HCT116 (cell line): Measurements from ENCODE around the gene KLHL35. TPM values are rescaled to one million over a fixed set of nuclear protein-coding genes. Genes with fewer than 3 reads are reported as not detected.

ENCODE experiments used
- ATAC-seq: fragments of 200-7000 bp; cut with Tn5 transposase; 2 replicates; pipeline ENCODE4 v1.9.1; 2020; ENCODE audit warnings: mild to moderate bottlenecking, moderate library complexity
- BruUV-seq: library from RNA; stranded (reverse); fragments of 400-500 nt; replicated peaks from 2 replicates; lab custom pipeline; 2021; lab: Mats Ljungman, UMichigan
- CTCF ChIA-PET: fragments of 300-600 bp; sonication (Branson Sonifier 250); formaldehyde crosslinking; loops from one replicate; lab custom pipeline; 2021; ENCODE audit warnings: antibody characterized with exemption; lab: Charles Lee
- POLR2A ChIA-PET: fragments of 300-600, 350-600 bp; sonication (Branson Sonifier 250); formaldehyde crosslinking; loops from one replicate; lab custom pipeline; 2021; ENCODE audit warnings: antibody characterized with exemption; lab: Charles Lee
- RAD21 ChIA-PET, 2 experiments: fragments of 300-600 bp; sonication (Branson Sonifier 250); formaldehyde crosslinking; loops; one replicate each; lab custom pipeline; 2023; ENCODE audit warnings: low total read pairs in 2 of 2; ENCODE audit not compliant: uncharacterized antibody in 2 of 2, unreplicated experiment in 2 of 2, low non-redundant PET in 1 of 2; lab: Charles Lee
- DNase-seq: peaks from one replicate; pipeline ENCODE4 v3.0.0-alpha.2; 2010; ENCODE audit warnings: low read depth, low spot score
- H2AFZ ChIP-seq: fragments of 200-600 bp; shearing (Covaris generic), sonication (generic); 2 replicates; pipeline ENCODE4 v1.6.1; 2017; ENCODE audit warnings: low read depth, mixed run types, mixed read lengths, antibody characterized with exemption, low read length; ENCODE audit not compliant: poor library complexity, severe bottlenecking
- H3K27ac ChIP-seq: 2 replicates; pipeline ENCODE4 v1.5.1; 2012; ENCODE audit warnings: low read depth, low read length
- H3K27me3 ChIP-seq: fragments of 200-600 bp; sonication (generic); 2 replicates; pipeline ENCODE4 v1.6.1; 2016; ENCODE audit warnings: mixed run types, low read length, mixed read lengths; ENCODE audit not compliant: insufficient read depth
- H3K36me3 ChIP-seq, 2 experiments: fragments of 200-500 bp in 1 of 2; fragments of 200-600 bp in 1 of 2; sonication (Bioruptor generic) in 1 of 2; sonication (generic) in 1 of 2; 2 replicates each; pipeline versions ENCODE4 v1.5.1 to v1.6.1; 2014 to 2016; ENCODE audit warnings: low read length in 2 of 2, inconsistent platforms in 1 of 2, mixed read lengths in 1 of 2, mixed run types in 1 of 2; ENCODE audit not compliant: insufficient read depth in 2 of 2, control insufficient read depth in 1 of 2
- H3K4me1 ChIP-seq, 2 experiments: fragments of 200-600 bp in 1 of 2; sonication (generic) in 1 of 2; 2 replicates each; pipeline versions ENCODE4 v1.5.1 to v1.6.1; 2012 to 2017; ENCODE audit warnings: low read length in 2 of 2, inconsistent platforms in 1 of 2, mild to moderate bottlenecking in 1 of 2, mixed read lengths in 1 of 2, mixed run types in 1 of 2, moderate library complexity in 1 of 2; ENCODE audit not compliant: insufficient read depth in 2 of 2, control insufficient read depth in 1 of 2
- H3K4me2 ChIP-seq: fragments of 200-600 bp; sonication (generic); 2 replicates; pipeline ENCODE4 v1.6.1; 2017; ENCODE audit warnings: mixed run types, low read length, mixed read lengths
- H3K4me3 ChIP-seq, 2 experiments: fragments of 200-600 bp in 1 of 2; sonication (generic) in 1 of 2; replicated peaks in 1 of 2; 2 replicates each; pipeline ENCODE4 v1.5.1; 2011 to 2016; ENCODE audit warnings: low read length in 2 of 2, control low read depth in 1 of 2, low read depth in 1 of 2, mild to moderate bottlenecking in 1 of 2, mixed read lengths in 1 of 2, mixed run types in 1 of 2
- H3K79me2 ChIP-seq: fragments of 200-600 bp; sonication (generic); 2 replicates; pipeline ENCODE4 v1.6.1; 2017; ENCODE audit warnings: mild to moderate bottlenecking, mixed run types, low read length, moderate library complexity, mixed read lengths; ENCODE audit not compliant: insufficient read depth
- H3K9ac ChIP-seq: fragments of 200-600 bp; sonication (generic); 2 replicates; pipeline ENCODE4 v1.6.1; 2016; ENCODE audit warnings: low read length, mixed read lengths
- H3K9me2 ChIP-seq: fragments of 200-600 bp; sonication (generic), shearing (Covaris generic); 2 replicates; pipeline ENCODE4 v1.6.1; 2017; ENCODE audit warnings: mixed run types, mild to moderate bottlenecking, moderate library complexity; ENCODE audit not compliant: insufficient read depth
- H3K9me3 ChIP-seq, 2 experiments: fragments of 200-500 bp in 1 of 2; fragments of 200-600 bp in 1 of 2; sonication (Bioruptor generic) in 1 of 2; sonication (generic) in 1 of 2; 2 replicates each; pipeline ENCODE4 v1.6.1; 2014 to 2017; ENCODE audit warnings: low read length in 2 of 2, mixed read lengths in 2 of 2, inconsistent platforms in 1 of 2, low read depth in 1 of 2, mild to moderate bottlenecking in 1 of 2, mixed run types in 1 of 2, moderate library complexity in 1 of 2; ENCODE audit not compliant: control insufficient read depth in 1 of 2, insufficient read depth in 1 of 2
- H4K20me1 ChIP-seq: fragments of 200-600 bp; sonication (generic), shearing (Covaris generic); 2 replicates; pipeline ENCODE4 v1.6.1; 2017; ENCODE audit warnings: mixed run types, mild to moderate bottlenecking, moderate library complexity; ENCODE audit not compliant: insufficient read depth
- ATF3 ChIP-seq: IDR thresholded peaks from 2 replicates; pipeline ENCODE4 v1.6.1; 2012
- CBX3 ChIP-seq: IDR thresholded peaks from 2 replicates; pipeline ENCODE4 v1.6.1; 2012; ENCODE audit warnings: low read depth
- CEBPB ChIP-seq: IDR thresholded peaks from 2 replicates; pipeline ENCODE4 v1.6.1; 2012; ENCODE audit warnings: low read depth
- CTCF ChIP-seq, 3 experiments: fragments of 200-600 bp in 1 of 3; sonication (generic) in 1 of 3; IDR thresholded peaks in 2 of 3; conservative IDR thresholded peaks in 1 of 3; 2 replicates each; pipeline ENCODE4 v1.5.1; 2012 to 2017; ENCODE audit warnings: low read depth in 2 of 3, low read length in 2 of 3, antibody characterized with exemption in 1 of 3, borderline replicate concordance in 1 of 3, control low read depth in 1 of 3, mild to moderate bottlenecking in 1 of 3, mixed read lengths in 1 of 3, mixed run types in 1 of 3, moderate library complexity in 1 of 3; ENCODE audit not compliant: insufficient read depth in 1 of 3
- EGR1 ChIP-seq: IDR thresholded peaks from 2 replicates; pipeline ENCODE4 v1.6.1; 2012; ENCODE audit warnings: low read depth
- ELF1 ChIP-seq: IDR thresholded peaks from 2 replicates; pipeline ENCODE4 v1.6.1; 2012; ENCODE audit warnings: low read depth, borderline replicate concordance
- EZH2 ChIP-seq: fragments of 200-600 bp; sonication (generic); IDR thresholded peaks from 2 replicates; pipeline ENCODE4 v1.6.1; 2017; ENCODE audit warnings: antibody characterized with exemption, mixed run types
- EZH2phosphoT487 ChIP-seq: fragments of 200-600 bp; IDR thresholded peaks from 2 replicates; pipeline ENCODE4 v1.6.1; 2018; ENCODE audit warnings: antibody characterized with exemption, borderline replicate concordance
- FOSL1 ChIP-seq: IDR thresholded peaks from 2 replicates; pipeline ENCODE4 v1.6.1; 2012; ENCODE audit warnings: low read depth
- MAX ChIP-seq: IDR thresholded peaks from 2 replicates; pipeline ENCODE4 v1.6.1; 2012
- POLR2A ChIP-seq: IDR thresholded peaks from 2 replicates; pipeline ENCODE4 v1.7.0; 2011; ENCODE audit warnings: borderline replicate concordance; ENCODE audit not compliant: insufficient read depth, insufficient read length; ENCODE audit errors: extremely low read depth
- POLR2AphosphoS5 ChIP-seq: IDR thresholded peaks from 2 replicates; pipeline ENCODE4 v1.6.1; 2011; ENCODE audit warnings: mild to moderate bottlenecking, low read depth, low read length, moderate library complexity
- SIN3A ChIP-seq: IDR thresholded peaks from 2 replicates; pipeline ENCODE4 v1.6.1; 2012; ENCODE audit warnings: low read depth
- SP1 ChIP-seq: IDR thresholded peaks from 2 replicates; pipeline ENCODE4 v1.6.1; 2012; ENCODE audit warnings: low read depth
- SRF ChIP-seq: IDR thresholded peaks from 2 replicates; pipeline ENCODE4 v1.6.1; 2012; ENCODE audit warnings: low read depth
- YY1 ChIP-seq: IDR thresholded peaks from 2 replicates; pipeline ENCODE4 v1.6.1; 2011; ENCODE audit warnings: low read length, low read depth, moderate library complexity, mild to moderate bottlenecking; ENCODE audit not compliant: insufficient replicate concordance; ENCODE audit errors: extremely low read depth
- ZFX ChIP-seq: fragments of 450-650 bp; IDR thresholded peaks from 2 replicates; pipeline ENCODE4 v1.6.1; 2017
- ZNF274 ChIP-seq: fragments of 200-500 bp; sonication (Bioruptor generic); IDR thresholded peaks from 2 replicates; pipeline ENCODE4 v1.6.1; 2014; ENCODE audit warnings: mild to moderate bottlenecking, low read depth, low read length, inconsistent platforms
- intact Hi-C: fragments of 100-400 bp; cut with micrococcal nuclease; formaldehyde crosslinking; loops from 2 replicates; pipeline ENCODE4 v1.10.0; 2022
- total RNA-seq: library from RNA; stranded (reverse); gene quantifications from one replicate; pipeline ENCODE4 v1.2.1, GENCODE V29; 2021; ENCODE audit not compliant: unreplicated experiment

Gene KLHL35
- total RNA-seq, 1 experiment from 2014 or later = 1.7 TPM

- TF ChIP-seq YY1 (no peak), SIN3A (no peak), SP1 (no peak), EGR1 (no peak), ZNF274 (no peak), POLR2A (no peak), ELF1 (no peak), POLR2AphosphoS5 (no peak), CTCF (IDR thresholded peaks at IDR 0.05 in 2 of 3, conservative IDR thresholded peaks at IDR 0.05 in 1 of 3; ENCODE audit: borderline replicate concordance in 1 of 3, insufficient read depth in 1 of 3, low read depth in 2 of 3, low read length in 2 of 3) (no peak), EZH2phosphoT487 (no peak), MAX (no peak), CBX3 (no peak), CEBPB (no peak), ATF3 (no peak)
- TF ChIP-seq, all 23 proteins: peak for 0
Observed at GRCh38 chr11:75428989-75429640, 3.9 kb downstream of the KLHL35 start (continued).

GRCh38 chr11:75428281-75428724, 4.7 kb downstream of the KLHL35 start:
- Histone ChIP-seq H3K9me3 (no peaks in the 10 kb centered on the region), H2AFZ (no peak overlapping the region), H3K4me3 (no peak overlapping the region), H3K36me3 (no peaks in the 10 kb centered on the region; a peak in 1 of 4 replicates), H3K79me2 (no peaks in the 10 kb centered on the region), H3K27me3 (no peaks in the 10 kb centered on the region), H3K27ac (no peak overlapping the region), H3K4me2 (no peak overlapping the region), H3K9me2 (no peaks in the 10 kb centered on the region), H4K20me1 (no peaks in the 10 kb centered on the region), H3K9ac (no peak overlapping the region), H3K4me1 (peaks cover 0 to 24% of the 10 kb centered on the region in 2 experiments; a peak in 2 of 4 replicates)
- DNase-seq = no peak
- ATAC-seq = no peak
- ChIA-PET POLR2A (no interaction called here), CTCF (no interaction called here), RAD21 (no interaction called here)
- no TSS peak for BruUV-seq
- TF ChIP-seq SRF (no peak), FOSL1 (no peak), ZFX (no peak), EZH2 (no peak), POLR2A (no peak)
- intact Hi-C loops = no loop called here
